ENCODE results near the gene OCA2.

The OCA2 gene

DNA sequence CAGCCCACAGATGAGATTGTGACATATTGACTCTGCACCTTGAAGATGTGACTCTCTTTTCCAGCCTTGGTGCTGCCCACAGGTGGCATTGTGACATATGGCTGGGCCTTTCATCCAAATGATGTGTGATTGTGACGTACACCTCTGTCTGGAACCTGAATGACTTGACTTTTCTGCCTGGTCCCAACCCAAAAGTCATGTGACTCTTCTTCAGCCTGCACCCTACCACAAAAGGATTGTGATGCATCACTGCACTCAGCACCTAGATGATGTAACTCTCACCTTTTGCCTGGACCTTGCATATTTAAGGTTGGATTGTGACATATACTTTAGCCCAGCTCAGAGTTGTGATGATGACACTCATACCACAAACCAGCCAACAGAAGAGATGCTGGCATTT, 204.5 kb downstream of the OCA2 start:
- FAIRE-seq (no peak), DNase-seq (ENCODE audit: insufficient read length, low spot score) (no peak)
- TF ChIP-seq, protein P1, sequence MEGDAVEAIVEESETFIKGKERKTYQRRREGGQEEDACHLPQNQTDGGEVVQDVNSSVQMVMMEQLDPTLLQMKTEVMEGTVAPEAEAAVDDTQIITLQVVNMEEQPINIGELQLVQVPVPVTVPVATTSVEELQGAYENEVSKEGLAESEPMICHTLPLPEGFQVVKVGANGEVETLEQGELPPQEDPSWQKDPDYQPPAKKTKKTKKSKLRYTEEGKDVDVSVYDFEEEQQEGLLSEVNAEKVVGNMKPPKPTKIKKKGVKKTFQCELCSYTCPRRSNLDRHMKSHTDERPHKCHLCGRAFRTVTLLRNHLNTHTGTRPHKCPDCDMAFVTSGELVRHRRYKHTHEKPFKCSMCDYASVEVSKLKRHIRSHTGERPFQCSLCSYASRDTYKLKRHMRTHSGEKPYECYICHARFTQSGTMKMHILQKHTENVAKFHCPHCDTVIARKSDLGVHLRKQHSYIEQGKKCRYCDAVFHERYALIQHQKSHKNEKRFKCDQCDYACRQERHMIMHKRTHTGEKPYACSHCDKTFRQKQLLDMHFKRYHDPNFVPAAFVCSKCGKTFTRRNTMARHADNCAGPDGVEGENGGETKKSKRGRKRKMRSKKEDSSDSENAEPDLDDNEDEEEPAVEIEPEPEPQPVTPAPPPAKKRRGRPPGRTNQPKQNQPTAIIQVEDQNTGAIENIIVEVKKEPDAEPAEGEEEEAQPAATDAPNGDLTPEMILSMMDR (IDR thresholded peaks at IDR 0.05; ENCODE audit: insufficient read depth, missing control alignments), result no peak

DNA sequence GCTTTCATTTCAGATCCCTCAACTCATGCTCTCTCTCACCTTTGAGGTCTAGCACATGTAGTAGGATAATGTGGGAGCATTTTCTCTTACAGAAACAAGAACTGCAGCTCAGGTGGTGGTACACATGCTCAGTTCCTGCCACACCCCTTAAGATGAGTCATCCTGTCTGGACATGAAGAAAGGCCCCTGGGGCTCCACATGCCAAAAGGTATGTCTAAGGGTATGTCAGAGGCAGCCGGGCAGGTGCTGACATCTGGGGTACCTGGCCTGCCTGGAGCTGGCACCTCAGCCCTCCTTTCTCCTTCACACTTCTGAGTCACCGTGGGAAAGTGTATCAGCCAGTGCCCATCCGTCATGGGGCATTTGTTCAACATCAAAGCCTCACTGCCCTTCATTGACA, 209.9 kb downstream of the OCA2 start:
- DNase-seq (ENCODE audit: insufficient read length, low spot score), result no peak
- TF ChIP-seq, protein P1 (IDR thresholded peaks at IDR 0.05; ENCODE audit: insufficient read depth, missing control alignments), result no peak
- no peak for FAIRE-seq

DNA sequence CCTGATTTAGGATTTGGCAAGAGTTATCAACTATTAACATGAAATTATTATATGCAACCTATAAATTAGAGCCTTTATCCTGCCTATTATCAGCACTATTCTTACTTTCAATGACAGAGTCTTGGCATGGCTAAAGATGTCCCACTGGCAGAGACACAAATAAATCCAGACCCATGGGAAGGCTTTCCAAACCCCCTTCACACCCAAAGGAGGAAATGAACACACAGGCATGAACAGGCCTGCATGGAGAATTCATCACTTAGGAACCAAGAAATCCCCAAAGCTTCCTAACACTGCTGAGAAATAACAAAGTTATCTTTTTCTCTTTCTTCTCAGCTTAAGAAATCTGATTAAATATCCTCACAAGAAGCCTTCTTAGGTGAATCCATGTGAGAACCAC, 213.9 kb downstream of the OCA2 start:
- TF ChIP-seq, protein P1 (IDR thresholded peaks at IDR 0.05; ENCODE audit: insufficient read depth, missing control alignments), result no peak
- DNase-seq (ENCODE audit: insufficient read length, low spot score), result no peak
- FAIRE-seq, result no peak

DNA sequence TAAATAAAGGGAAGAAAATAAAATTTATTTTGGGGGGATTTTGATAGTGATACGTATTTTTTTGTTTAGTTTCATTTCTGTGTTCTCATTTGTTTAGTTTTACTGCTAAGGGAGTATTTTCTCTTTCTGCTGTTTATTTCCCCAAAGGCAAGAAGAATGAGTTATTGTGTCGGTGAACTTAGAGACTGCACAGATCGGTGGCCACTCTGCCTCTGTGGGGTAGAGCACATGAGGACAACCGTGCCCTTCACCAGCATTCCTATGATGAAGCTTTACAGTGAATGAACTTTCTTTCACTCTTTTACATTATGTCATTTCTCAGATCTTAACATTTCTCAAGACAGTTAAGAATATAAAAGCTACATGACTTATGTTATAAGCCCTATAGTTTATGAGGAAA, 214.4 kb downstream of the OCA2 start:
- DNase-seq (ENCODE audit: insufficient read length, low spot score) (no peak), FAIRE-seq (no peak)
- TF ChIP-seq, protein P1 (IDR thresholded peaks at IDR 0.05; ENCODE audit: insufficient read depth, missing control alignments), result no peak

DNA sequence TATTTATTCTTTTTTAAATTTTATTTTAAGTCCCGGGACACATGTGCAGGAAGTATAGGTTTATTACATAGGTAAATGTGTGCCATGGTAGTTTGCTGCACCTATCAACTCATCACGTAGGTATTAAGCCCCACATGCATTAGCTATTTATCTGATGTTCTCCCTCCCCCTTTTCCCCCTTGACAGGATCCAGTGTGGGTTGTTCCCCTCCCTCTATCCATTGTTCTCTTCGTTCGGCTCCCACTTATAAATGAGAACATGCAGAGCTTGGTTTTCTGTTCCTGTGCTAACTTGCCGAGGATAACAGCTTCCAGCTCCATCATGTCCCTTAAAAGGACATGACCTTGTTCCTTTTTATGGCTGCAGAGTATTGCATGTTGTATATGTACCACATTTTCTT, 220.3 kb downstream of the OCA2 start:
- DNase-seq (ENCODE audit: insufficient read length, low spot score), result no peak
- no peak for FAIRE-seq
- TF ChIP-seq, protein P1 (IDR thresholded peaks at IDR 0.05; ENCODE audit: insufficient read depth, missing control alignments), result no peak

DNA sequence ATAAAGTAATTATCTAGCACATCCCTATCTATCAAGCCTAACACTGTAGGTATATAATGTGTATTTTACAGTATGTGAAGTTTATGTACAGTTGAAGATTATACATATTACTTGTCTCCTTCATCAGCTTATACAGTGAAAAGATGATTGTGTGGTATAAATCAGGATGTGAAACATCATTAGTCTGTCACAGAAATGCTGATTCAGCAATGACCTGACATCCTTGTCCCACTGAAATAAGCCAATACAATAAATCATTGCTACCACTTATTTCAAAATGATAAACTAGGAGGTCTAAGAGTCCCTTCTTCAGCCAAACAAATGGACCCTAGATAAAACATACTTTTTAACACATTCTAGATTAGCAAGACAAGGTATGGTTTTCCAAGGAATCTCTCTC, 225.3 kb downstream of the OCA2 start:
- FAIRE-seq (no peak), DNase-seq (ENCODE audit: insufficient read length, low spot score) (no peak)
- TF ChIP-seq, protein P1 (IDR thresholded peaks at IDR 0.05; ENCODE audit: insufficient read depth, missing control alignments), result no peak

DNA sequence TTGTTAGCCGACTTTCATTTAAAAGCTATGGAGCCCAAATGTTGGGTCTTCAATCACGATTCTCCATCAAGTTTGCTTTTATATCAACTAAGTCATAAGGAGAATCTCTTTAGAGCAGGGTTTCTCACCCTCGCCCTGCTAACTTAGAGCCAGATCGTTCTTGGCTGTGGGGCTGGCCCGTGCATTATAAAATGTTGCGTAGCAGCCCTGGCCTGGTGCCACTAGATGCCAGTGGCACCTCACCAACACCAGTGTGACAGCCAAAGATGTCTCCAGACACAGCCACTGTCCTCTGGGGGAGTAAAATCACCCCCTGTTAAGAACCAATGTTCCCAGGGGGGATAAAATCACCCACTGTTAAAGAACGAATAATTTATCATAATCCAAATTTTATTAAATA, 226.1 kb downstream of the OCA2 start:
- DNase-seq (ENCODE audit: insufficient read length, low spot score), result no peak
- FAIRE-seq, result no peak
- TF ChIP-seq, protein P1 (IDR thresholded peaks at IDR 0.05; ENCODE audit: insufficient read depth, missing control alignments), result no peak

Data from D721Med (cell line).